ENCODE results near the gene RAD18. TPM values are rescaled to one million over a fixed set of nuclear protein-coding genes. Genes with fewer than 3 reads are reported as not detected.
A peak's percentile ranks its signal among the peaks of the same experiment; 100 is the strongest.

The RAD18 gene
- total and polyA plus RNA-seq, 9 of the 15 experiments (the other 6 are each of a cell fraction or from before 2014, with no cell fraction given), result 19.2 to 49.4 (median 34.4) TPM

DNA sequence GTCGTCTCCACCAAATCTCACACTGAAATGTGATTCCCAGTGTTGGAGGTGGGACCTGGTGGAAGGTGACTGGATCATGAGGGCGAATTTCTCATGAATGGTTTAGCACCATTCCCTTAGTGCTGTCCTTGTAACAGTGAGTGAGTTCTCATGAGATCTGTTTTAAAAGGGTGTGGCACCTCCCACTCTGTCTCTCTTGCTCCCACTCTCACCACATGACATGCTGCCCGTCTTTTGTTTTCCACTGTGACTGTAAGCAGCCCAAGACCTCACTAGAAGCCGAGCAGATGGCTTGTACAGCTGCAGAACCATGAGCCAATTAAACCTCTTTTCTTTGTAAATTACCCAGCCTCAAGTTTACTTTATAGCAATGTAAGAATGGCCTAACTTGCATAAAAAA lies 21.2 kb downstream of the RAD18 start (continued):
- TF ChIP-seq, protein P1, sequence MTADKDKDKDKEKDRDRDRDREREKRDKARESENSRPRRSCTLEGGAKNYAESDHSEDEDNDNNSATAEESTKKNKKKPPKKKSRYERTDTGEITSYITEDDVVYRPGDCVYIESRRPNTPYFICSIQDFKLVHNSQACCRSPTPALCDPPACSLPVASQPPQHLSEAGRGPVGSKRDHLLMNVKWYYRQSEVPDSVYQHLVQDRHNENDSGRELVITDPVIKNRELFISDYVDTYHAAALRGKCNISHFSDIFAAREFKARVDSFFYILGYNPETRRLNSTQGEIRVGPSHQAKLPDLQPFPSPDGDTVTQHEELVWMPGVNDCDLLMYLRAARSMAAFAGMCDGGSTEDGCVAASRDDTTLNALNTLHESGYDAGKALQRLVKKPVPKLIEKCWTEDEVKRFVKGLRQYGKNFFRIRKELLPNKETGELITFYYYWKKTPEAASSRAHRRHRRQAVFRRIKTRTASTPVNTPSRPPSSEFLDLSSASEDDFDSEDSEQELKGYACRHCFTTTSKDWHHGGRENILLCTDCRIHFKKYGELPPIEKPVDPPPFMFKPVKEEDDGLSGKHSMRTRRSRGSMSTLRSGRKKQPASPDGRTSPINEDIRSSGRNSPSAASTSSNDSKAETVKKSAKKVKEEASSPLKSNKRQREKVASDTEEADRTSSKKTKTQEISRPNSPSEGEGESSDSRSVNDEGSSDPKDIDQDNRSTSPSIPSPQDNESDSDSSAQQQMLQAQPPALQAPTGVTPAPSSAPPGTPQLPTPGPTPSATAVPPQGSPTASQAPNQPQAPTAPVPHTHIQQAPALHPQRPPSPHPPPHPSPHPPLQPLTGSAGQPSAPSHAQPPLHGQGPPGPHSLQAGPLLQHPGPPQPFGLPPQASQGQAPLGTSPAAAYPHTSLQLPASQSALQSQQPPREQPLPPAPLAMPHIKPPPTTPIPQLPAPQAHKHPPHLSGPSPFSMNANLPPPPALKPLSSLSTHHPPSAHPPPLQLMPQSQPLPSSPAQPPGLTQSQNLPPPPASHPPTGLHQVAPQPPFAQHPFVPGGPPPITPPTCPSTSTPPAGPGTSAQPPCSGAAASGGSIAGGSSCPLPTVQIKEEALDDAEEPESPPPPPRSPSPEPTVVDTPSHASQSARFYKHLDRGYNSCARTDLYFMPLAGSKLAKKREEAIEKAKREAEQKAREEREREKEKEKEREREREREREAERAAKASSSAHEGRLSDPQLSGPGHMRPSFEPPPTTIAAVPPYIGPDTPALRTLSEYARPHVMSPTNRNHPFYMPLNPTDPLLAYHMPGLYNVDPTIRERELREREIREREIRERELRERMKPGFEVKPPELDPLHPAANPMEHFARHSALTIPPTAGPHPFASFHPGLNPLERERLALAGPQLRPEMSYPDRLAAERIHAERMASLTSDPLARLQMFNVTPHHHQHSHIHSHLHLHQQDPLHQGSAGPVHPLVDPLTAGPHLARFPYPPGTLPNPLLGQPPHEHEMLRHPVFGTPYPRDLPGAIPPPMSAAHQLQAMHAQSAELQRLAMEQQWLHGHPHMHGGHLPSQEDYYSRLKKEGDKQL (CRISPR knock-in tag; IDR thresholded peaks at IDR 0.05; ENCODE audit: borderline replicate concordance), result no peak
- TF ChIP-seq LEF1 (IDR thresholded peaks at IDR 0.05), result no peak
- TF ChIP-seq KLF1 (tag; IDR thresholded peaks at IDR 0.05), result no peak

DNA sequence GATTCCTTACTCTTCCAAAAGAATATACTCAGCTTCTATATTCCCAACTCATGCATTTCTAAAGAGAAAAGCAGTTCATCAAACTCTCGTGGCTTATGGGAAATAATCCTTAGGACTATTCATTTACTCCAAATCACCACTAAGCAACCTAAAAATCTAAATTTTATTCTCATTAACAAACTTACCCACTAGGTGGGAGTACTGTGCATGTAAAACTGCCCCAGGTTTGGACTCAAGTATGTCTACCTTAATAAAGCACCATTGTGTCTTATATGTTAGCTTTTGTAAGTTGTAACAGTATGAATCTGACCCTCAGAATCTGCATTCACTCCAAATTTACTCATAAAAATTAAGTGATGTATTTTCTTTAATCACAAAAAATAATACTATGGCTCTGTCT lies 25.3 kb downstream of the RAD18 start:
- peak in 3 of 4 experiments; percentile 16 to 37 (median 26) for DNase-seq (ENCODE audit: extremely low read depth in 1 of 4, low spot score in 3 of 4)
- intact Hi-C loops (cut with micrococcal nuclease), result no loop called here

More for the DNA sequence above, 25.3 kb downstream of the RAD18 start:
- no peaks in the 10 kb centered on the region for H3K27me3 ChIP-seq (ENCODE audit: control insufficient read depth in 2 of 2, insufficient read depth in 2 of 2, low read length in 2 of 2)
- H3K36me3 ChIP-seq (ENCODE audit: control insufficient read depth, insufficient read depth, low read length), result peaks cover 97% of the 10 kb centered on the region
- H3K9me1 ChIP-seq (ENCODE audit: control insufficient read depth, insufficient read depth, low read length), result no peaks in the 10 kb centered on the region
- H3K4me3 ChIP-seq, result no peak overlapping the region
- ChIA-PET POLR2A (no interaction called here), CTCF (ENCODE audit: low intra/inter-chr PET ratio) (no interaction called here)
- H3K4me1 ChIP-seq (replicated peaks in 1 of 2; ENCODE audit: control insufficient read depth in 2 of 2, insufficient read depth in 2 of 2, low read length in 2 of 2), result no peaks in the 10 kb centered on the region
- no peaks in the 10 kb centered on the region for H4K20me1 ChIP-seq (replicated peaks; ENCODE audit: control insufficient read depth, insufficient read depth, low read length)
- FAIRE-seq (no peak), ATAC-seq (peak; percentile 86)
- BruUV-seq (replicated peaks), result no TSS peak
- H3K9ac ChIP-seq (ENCODE audit: insufficient read depth in 1 of 2, low read depth in 2 of 2, low read length in 2 of 2), result no peak overlapping the region
- TF ChIP-seq RAD21 (CRISPR knock-in tag; conservative IDR thresholded peaks at IDR 0.05 in 1 of 2, IDR thresholded peaks at IDR 0.05 in 1 of 2) (peak in 1 of 2 experiments; percentile 40; a peak in 2 of 4 replicates), TBP (optimal IDR thresholded peaks at IDR 0.05; ENCODE audit: low read depth, low read length) (no peak), ZNF778 (CRISPR knock-in tag; IDR thresholded peaks at IDR 0.05) (no peak)
- TF ChIP-seq, protein P2, sequence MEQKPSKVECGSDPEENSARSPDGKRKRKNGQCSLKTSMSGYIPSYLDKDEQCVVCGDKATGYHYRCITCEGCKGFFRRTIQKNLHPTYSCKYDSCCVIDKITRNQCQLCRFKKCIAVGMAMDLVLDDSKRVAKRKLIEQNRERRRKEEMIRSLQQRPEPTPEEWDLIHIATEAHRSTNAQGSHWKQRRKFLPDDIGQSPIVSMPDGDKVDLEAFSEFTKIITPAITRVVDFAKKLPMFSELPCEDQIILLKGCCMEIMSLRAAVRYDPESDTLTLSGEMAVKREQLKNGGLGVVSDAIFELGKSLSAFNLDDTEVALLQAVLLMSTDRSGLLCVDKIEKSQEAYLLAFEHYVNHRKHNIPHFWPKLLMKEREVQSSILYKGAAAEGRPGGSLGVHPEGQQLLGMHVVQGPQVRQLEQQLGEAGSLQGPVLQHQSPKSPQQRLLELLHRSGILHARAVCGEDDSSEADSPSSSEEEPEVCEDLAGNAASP (IDR thresholded peaks at IDR 0.05), result no peak
- TF ChIP-seq, protein P3, sequence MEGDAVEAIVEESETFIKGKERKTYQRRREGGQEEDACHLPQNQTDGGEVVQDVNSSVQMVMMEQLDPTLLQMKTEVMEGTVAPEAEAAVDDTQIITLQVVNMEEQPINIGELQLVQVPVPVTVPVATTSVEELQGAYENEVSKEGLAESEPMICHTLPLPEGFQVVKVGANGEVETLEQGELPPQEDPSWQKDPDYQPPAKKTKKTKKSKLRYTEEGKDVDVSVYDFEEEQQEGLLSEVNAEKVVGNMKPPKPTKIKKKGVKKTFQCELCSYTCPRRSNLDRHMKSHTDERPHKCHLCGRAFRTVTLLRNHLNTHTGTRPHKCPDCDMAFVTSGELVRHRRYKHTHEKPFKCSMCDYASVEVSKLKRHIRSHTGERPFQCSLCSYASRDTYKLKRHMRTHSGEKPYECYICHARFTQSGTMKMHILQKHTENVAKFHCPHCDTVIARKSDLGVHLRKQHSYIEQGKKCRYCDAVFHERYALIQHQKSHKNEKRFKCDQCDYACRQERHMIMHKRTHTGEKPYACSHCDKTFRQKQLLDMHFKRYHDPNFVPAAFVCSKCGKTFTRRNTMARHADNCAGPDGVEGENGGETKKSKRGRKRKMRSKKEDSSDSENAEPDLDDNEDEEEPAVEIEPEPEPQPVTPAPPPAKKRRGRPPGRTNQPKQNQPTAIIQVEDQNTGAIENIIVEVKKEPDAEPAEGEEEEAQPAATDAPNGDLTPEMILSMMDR (IDR thresholded peaks at IDR 0.05 in 2 of 3, conservative IDR thresholded peaks at IDR 0.05 in 1 of 3; ENCODE audit: insufficient read depth in 2 of 3, low read depth in 1 of 3, low read length in 3 of 3), result peak; percentile 40 to 51 (median 43); a peak in 3 of 6 replicates
- H3K27ac ChIP-seq (ENCODE audit: extremely low read depth, low read depth, low read length), result no peak overlapping the region
- 75% methylated on average over 1 of the region's 1 CpG for WGBS (ENCODE audit: insufficient coverage, low coverage, missing lambda C conversion rate)
- no peaks in the 10 kb centered on the region for H3K79me2 ChIP-seq (ENCODE audit: control insufficient read depth, insufficient read depth, low read length)
- no peak overlapping the region for H3K4me2 ChIP-seq (ENCODE audit: insufficient read depth, low read length)
- no peaks in the 10 kb centered on the region for H3K9me3 ChIP-seq (replicated peaks; ENCODE audit: control insufficient read depth, insufficient read depth, low read depth, low read length)
- H2AFZ ChIP-seq (ENCODE audit: low read depth, low read length), result no peak overlapping the region
- in situ Hi-C loops (cut with MboI), result no loop called here
